ENCODE measurements around the gene ETF1.

DNA sequence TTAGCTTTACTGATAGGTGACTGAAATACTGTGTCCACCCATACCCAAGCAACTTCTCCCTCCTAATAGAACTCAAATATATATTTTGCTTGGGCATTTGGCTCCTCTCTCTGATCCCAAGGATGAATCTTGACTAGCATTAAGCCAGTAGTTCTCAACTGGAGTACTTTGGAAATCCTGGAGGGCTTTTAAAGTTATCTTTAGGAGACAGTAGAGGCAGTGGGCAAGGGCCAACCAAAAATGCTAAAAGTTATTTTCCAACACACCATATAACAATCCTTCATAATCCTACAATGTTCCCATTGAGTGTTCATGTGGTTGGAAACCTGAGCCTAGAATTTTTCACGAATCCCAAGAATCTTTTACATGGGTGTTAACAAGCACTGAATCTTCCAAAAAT, 11.1 kb upstream of the ETF1 start:
- TF ChIP-seq CTCF (IDR thresholded peaks at IDR 0.05) (no peak), EP300 (IDR thresholded peaks at IDR 0.05) (no peak)
